Esophagus squamous epithelium (tissue), 4 donors: Measurements from ENCODE around the gene PLXNB2.

Source experiments
- CTCF ChIP-seq, 6 experiments: fragments of 450-650 bp in 4 of 6; fragments of 200-600 bp in 2 of 6; sonication (generic) in 2 of 6; IDR thresholded peaks; one replicate each; pipeline ENCODE4 v1.5.1; 2016 to 2019; ENCODE audit warnings: antibody characterized with exemption in 6 of 6, mild to moderate bottlenecking in 4 of 6, moderate library complexity in 4 of 6
- POLR2A ChIP-seq, 4 donors: fragments of 450-650 bp; IDR thresholded peaks; one replicate each; pipeline ENCODE4 v1.6.1; 2017; ENCODE audit warnings: antibody characterized with exemption in 4 of 4, mild to moderate bottlenecking in 4 of 4, moderate library complexity in 3 of 4

- TF ChIP-seq CTCF (IDR thresholded peaks at IDR 0.05) (no peak), POLR2A (IDR thresholded peaks at IDR 0.05) (no peak)
These were observed 23.0 kb downstream of the PLXNB2 start for GRCh38 chr22:50284479-50284878.
